ENCODE measurements around the gene CRIM1.

Gene CRIM1

DNA sequence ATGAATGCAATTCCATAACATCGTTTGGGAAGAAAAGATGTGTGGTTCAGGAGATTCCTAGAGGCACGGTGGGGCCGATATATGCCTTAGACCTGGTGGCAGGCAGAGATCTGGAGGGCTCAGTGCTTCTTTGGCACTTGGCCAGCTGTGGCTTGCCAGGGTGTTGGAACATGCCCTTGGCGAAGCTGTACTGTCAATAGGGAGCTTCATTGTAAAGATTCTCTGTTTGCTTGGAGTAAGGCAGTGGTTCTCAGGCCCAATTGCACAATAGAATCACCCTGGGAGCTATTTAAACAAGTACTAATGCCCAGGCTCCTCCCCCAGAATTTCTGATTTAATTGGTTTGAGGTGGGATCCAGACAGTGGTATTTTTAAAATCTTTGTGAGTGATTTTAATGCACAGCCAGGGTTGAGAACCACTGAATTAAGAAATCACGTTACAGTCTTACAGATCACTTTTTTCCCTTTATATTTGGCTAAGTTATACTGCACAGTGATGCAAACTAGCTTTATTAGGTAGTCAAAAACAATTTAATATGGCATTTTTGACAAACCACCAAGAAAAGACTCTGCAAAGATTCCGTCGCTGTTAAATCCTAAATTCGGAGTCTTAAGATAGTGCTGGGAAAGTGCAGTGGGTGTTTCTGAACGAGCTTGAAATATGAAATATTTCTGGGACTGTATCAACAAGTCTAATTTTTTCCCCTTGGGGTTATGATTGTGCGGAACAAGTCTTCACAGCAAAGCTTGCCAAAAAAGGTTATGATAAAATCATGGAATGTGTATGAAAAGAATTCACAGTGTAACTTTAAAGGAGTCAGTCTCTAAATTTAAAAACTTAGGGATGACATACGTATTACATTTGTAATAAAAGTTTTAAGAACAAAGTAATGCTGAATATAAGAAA lies 78.0 kb downstream of the CRIM1 start:
- no peak for DNase-seq

GRCh38 chr2:36438449-36438977 lies 82.9 kb downstream of the CRIM1 start:
- DNase-seq: no peak

GRCh38 chr2:36439084-36439483 lies 83.5 kb downstream of the CRIM1 start:
- no peak for DNase-seq

DNA sequence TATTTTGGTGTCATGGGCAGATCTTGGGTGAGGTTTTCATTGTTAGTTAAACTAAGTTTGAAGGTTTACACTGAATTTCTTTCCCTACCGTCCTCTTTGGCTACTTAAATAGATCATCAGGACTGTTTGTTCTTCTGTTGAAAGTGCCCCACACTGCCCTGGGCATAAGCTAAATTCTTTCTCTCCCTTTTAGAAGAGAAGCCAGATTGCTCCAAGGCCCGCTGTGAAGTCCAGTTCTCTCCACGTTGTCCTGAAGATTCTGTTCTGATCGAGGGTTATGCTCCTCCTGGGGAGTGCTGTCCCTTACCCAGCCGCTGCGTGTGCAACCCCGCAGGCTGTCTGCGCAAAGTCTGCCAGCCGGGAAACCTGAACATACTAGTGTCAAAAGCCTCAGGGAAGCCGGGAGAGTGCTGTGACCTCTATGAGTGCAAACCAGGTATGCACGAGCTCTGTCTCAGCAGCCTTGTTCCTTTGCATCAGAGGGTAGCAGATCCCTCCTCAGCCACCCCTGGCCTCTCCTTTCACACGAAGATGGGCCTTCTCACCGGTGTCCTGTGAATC lies 85.6 kb downstream of the CRIM1 start:
- DNase-seq: no peak

GRCh38 chr2:36441816-36442215 lies 86.2 kb downstream of the CRIM1 start:
- no peak for DNase-seq

DNA sequence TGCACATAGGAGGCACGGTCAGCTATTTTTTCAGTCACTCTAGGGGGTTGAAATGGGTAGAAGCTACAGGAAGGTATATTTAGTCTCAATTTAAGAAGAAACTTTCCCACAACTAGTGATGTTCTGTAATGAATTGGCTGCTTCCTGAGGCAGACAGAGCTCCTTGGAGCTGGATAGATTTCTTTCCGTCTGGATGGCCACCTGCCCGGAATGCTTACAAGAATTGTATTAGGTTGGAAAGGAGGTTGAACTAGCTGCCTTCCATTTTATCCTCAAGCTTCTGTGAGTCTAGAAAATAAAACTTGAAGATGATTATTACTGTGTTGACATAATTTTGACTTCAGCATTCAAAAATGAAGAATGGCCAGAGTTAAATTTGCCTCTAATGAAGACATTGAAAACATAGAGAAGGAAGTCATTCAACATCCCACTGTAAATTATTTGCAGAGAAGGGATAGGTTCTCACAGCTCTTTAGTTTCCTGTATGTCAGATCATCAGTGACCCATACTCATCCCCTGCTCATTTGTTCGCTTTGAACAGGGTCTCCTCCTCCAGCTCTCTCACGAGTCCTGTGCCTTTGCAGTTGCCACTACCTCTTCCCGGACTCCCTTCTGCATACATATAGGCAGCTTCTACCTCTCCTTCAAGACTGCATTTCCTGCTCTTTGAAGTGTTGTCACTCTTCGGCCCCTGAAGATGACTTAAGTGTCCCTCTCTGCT lies 88.8 kb downstream of the CRIM1 start:
- no peak for DNase-seq

DNA sequence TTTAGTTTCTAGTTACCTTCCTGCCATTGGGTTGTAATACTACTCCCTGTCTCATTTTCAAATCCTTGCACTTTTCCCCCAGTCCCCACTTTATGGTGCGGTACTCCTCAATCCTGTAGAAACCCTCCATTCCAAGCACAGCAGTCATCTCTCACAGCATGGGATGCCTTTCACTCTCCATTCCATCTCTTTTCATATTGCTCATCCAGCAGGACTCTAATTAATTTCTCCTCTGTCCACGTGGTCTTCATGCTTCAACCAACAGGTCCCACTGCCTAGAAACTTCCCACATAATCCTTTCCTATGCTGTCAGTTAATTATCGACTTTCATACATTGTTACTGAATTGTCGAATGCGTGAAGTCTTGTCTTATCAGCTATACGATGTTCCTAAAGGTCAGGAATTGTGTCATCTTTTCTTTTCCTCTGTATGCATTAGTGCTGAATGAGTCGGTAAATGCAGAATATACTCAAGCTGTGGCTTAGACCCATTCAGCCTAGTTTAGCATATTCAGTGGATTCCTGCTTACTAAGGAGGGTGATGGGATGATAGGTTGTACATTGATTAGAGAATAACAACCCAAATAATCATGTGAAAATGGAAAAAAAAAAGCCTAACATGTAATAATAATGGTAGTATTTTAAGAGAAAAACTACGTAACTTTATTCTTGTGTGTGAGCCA lies 89.7 kb downstream of the CRIM1 start:
- DNase-seq: no peak

GRCh38 chr2:36446294-36446693 lies 90.7 kb downstream of the CRIM1 start:
- no peak for DNase-seq

- no peak for DNase-seq
Observed at GRCh38 chr2:36449213-36449612, 93.6 kb downstream of the CRIM1 start.

DNA sequence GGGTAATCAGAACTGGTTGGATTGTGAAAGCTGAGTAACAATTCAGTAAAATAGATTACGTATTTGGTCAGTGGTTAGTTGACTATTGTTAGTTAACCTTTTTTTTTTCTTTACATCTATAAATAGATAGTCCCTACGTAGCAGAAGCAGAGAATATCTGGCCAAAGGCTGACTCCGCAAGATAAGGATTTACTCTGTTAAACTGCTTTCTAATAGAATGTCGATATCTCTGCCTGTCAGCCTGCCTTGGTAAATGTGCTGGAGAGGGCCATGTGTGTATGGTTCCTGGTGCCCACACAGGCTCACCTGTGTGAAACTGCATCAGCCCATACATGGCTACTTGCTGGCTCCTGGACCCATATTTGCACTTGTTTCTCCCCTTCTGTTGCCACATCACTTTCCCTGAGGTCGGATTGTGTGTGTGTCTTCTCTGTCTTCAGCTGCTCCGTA lies 94.4 kb downstream of the CRIM1 start:
- DNase-seq: no peak

- DNase-seq: no peak
Observed at GRCh38 chr2:36450466-36451196, 95.1 kb downstream of the CRIM1 start.

DNA sequence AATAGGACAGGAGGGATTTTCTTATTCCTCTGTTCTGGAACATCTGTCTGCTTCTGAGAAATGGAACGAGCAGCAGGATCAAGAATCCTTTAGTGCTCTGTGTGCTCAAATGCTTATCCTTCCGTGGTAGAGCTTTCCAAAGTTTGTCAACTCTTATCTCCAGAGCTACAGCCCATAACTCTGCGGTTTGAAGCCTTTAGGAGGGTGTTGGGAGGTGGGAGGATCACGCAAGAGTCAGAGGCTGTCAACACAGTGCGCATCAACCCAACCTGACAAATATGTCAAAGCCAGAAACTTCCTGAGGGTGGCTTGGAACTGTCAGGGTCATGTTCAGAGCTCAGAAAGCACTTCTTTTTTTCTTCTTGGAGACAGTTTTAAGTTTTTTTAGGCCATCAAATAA lies 95.9 kb downstream of the CRIM1 start:
- no peak for DNase-seq

GRCh38 chr2:36452260-36452659 lies 96.7 kb downstream of the CRIM1 start:
- no peak for DNase-seq

GRCh38 chr2:36453652-36454051 lies 98.1 kb downstream of the CRIM1 start:
- DNase-seq: no peak

DNA sequence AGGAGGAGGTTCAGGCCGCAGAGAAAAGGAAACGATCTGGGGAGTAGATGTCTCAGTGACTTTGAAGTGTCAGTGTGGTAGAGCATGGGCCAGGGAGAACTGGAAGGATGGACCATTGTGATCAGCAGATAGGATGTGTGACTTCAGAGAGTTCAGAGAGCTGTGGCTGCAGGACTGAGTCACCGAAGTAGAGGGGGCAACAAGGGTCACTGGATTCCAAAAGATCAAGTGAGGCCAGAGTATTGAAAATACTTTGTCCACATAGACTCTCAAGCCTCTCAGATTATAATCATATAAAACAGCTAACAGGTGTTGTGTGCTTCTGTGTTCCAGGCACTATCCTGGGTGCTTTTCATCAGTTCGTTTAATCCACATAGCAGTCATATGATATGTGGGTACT lies 99.4 kb downstream of the CRIM1 start:
- DNase-seq: no peak

DNA sequence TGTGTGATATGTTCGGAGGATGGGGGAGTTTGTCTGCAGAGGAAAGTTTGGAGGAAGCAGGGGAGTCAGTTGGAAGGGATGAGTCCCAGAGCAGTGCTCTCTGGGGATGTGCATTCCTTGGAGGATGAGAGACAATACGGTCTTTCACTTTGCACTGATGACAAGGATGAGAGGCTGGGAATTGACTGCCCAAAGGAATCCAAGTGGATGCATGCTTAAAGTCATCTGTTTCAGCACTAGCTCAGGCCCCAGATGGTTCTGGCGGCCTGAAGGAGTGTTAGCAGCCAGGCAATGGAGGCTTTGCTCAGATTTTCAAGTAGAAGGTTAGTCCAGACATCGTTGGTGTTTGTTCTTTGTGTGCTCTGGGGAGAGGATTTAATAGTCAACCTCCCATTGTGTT lies 100.2 kb downstream of the CRIM1 start:
- DNase-seq: no peak

GRCh38 chr2:36456227-36457175 lies 100.9 kb downstream of the CRIM1 start:
- DNase-seq: no peak

GRCh38 chr2:36458106-36458505 lies 102.5 kb downstream of the CRIM1 start:
- DNase-seq: no peak

- no peak for DNase-seq
Observed at GRCh38 chr2:36459725-36460137, 104.2 kb downstream of the CRIM1 start.

DNA sequence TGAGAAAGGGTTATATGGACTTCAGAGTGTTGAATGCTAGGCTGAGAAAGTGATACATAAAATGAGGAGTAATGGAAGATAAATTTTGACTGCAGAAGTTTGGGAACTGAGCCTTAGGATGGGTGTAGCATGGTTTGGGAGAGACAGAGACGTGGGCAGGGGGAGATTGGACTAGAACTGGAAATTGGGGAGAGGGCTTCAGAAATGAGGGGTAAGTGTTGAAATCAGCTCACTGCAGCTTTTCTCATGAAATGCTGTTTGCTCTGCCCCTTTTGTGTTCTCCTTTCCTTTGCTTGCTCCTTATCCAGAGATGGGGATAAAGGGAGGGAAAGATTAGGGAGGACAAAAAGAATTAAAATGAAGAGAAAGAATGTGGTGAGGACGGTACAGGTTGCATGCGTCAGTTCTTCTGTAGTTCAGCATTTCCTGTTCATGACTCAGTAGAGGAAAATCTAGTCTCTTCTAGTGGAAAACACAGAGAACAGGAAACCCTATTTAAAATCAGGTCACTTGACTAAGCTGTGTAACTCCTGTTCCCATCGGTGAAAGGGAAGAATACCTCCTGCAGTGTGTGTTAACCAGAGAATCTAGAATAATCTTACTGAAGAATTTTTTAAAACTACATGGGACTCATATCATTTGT lies 105.6 kb downstream of the CRIM1 start:
- no peak for DNase-seq
